ENCODE results near the gene PALM3. TPM values are rescaled to one million over a fixed set of nuclear protein-coding genes. Genes with fewer than 3 reads are reported as not detected.
"Not testable (repeated sequence)": the region's sequence is repeated elsewhere in the genome, so short reads cannot be mapped to it uniquely, and the experiment has no call there.

PALM3 gene
- total RNA-seq, 2 experiments from 2014 or later, result not detected

DNA sequence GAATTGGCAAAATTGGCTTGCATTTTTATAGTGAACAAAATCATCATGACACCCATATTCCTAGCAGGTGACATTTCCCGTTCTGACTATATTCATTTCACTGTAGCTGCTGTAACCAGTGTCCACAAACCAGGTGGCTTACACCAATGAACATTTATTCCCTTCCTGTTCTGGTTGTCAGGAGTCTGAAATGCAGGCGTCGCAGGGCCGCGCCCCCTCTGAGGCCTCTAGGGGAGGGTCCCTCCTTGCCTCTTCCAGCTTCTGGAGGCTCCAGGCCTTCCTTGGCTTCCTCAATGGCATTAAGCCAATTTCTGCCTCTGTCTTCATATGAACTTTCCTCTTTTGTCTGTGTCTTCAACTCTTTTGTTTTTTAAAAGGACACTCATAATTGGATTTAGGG lies 40.4 kb downstream of the PALM3 start:
- ChIA-PET CTCF (interaction anchor here (1.0 to 2.3 kb wide), 6 partner anchors 10 to 139 kb away, joined by 3 to 14 read pairs (median 4); partner anchors contain the start of genes ASF1B and IL27RA), POLR2A (no interaction called here)
- DNase-seq (no peak), ATAC-seq (peak; percentile 64)
- no peak overlapping the region for H3K27ac Mint-ChIP-seq
- no peaks in the 10 kb centered on the region for H3K9me3 Mint-ChIP-seq
- TF ChIP-seq, protein P1, sequence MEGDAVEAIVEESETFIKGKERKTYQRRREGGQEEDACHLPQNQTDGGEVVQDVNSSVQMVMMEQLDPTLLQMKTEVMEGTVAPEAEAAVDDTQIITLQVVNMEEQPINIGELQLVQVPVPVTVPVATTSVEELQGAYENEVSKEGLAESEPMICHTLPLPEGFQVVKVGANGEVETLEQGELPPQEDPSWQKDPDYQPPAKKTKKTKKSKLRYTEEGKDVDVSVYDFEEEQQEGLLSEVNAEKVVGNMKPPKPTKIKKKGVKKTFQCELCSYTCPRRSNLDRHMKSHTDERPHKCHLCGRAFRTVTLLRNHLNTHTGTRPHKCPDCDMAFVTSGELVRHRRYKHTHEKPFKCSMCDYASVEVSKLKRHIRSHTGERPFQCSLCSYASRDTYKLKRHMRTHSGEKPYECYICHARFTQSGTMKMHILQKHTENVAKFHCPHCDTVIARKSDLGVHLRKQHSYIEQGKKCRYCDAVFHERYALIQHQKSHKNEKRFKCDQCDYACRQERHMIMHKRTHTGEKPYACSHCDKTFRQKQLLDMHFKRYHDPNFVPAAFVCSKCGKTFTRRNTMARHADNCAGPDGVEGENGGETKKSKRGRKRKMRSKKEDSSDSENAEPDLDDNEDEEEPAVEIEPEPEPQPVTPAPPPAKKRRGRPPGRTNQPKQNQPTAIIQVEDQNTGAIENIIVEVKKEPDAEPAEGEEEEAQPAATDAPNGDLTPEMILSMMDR (IDR thresholded peaks at IDR 0.05), result no peak
- intact Hi-C loops (cut with micrococcal nuclease), result no loop called here
- H3K4me3 Mint-ChIP-seq, result no peak overlapping the region
- no peaks in the 10 kb centered on the region for H3K36me3 Mint-ChIP-seq (ENCODE audit: low read depth)
- H3K27me3 Mint-ChIP-seq, result no peaks in the 10 kb centered on the region
- peaks cover 8% of the 10 kb centered on the region for H3K4me1 Mint-ChIP-seq (ENCODE audit: low read depth)

DNA sequence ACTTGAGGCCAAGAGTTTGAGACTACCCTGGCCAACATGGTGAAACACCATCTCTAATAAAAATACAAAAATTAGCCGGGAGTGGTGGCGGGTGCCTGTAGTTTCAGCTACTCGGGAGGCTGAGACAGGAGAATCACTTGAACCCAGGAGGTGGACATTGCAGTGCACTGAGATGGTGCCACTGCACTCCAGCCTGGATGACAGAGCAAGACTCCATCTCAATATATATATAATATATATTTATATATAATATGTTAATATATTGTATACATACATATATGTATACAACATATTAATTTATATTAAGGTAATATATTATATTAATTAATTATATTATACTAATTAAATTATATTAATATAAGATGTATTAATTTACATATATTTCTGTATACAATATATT lies 42.1 kb downstream of the PALM3 start:
- H3K27me3 Mint-ChIP-seq; H3K36me3 Mint-ChIP-seq (ENCODE audit: low read depth); POLR2A ChIA-PET; ATAC-seq; H3K4me3 Mint-ChIP-seq; intact Hi-C loops (cut with micrococcal nuclease); H3K9me3 Mint-ChIP-seq; DNase-seq; H3K27ac Mint-ChIP-seq: not testable (repeated sequence)
- H3K4me1 Mint-ChIP-seq (ENCODE audit: low read depth), result peaks cover 11% of the 10 kb centered on the region
- CTCF ChIA-PET, result interaction anchor here (0.7 to 1.6 kb wide), 3 partner anchors 29 to 208 kb away, joined by 3 to 4 read pairs (median 4); no protein-coding TSS in a partner anchor

DNA sequence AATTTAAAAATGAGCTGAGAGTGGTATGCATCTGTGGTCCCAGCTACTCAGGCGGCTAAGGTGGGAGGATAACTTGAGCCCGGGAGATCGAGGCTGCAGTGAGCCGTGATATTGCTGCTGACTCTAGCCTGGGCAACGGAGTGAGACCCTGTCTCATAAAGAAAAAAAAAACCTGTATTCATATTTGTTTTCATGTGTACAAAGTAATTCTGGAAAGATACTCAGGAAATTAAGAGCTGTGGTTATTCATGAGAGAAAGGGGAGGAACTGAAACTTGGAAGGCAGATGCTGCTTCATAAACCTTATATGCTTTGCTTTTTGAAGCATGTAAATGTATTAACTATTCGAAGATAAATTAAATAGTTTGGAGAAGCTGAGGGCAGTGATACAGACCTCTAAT lies 42.8 kb downstream of the PALM3 start:
- no peaks in the 10 kb centered on the region for H3K36me3 Mint-ChIP-seq (ENCODE audit: low read depth)
- H3K9me3 Mint-ChIP-seq, result no peaks in the 10 kb centered on the region
- H3K4me1 Mint-ChIP-seq (ENCODE audit: low read depth), result peaks cover 11% of the 10 kb centered on the region
- no peak overlapping the region for H3K27ac Mint-ChIP-seq
- intact Hi-C loops (cut with micrococcal nuclease), result no loop called here
- H3K4me3 Mint-ChIP-seq, result no peak overlapping the region
- ATAC-seq (no peak), DNase-seq (no peak)
- TF ChIP-seq, protein P1 (IDR thresholded peaks at IDR 0.05), result no peak
- H3K27me3 Mint-ChIP-seq, result no peaks in the 10 kb centered on the region
- CTCF ChIA-PET, result interaction anchor here (0.7 to 1.6 kb wide), 4 partner anchors 13 to 208 kb away, joined by 3 to 4 read pairs (median 4); partner anchors contain the start of gene IL27RA
- POLR2A ChIA-PET, result interaction anchor here (0.8 kb wide), 1 partner anchor 12 kb away, joined by 3 read pairs; the partner anchor contains the start of gene IL27RA

DNA sequence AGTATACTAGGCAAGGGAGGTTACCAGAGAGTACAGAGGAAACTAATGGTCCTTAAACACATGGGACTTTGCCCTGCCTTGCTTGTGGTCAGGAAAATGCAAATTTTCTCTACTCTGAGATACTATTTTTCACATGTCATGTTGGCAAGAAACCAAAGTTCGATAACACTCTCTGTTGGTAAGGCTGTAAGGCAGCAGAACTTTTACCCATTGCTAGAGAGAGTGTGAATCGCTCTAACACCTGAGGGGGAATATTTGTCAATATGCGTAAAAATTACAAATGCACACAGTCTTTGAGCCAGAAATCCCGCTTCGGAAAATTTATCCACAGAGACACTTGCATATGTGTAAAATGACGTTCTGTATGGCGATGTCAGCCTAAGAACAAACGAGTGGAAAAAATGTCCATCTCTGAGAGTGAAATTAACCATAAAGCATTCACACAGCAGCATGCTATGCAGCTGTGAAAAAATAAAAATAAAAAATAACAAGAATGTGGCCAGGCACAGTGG lies 46.3 kb downstream of the PALM3 start:
- ATAC-seq (peak; percentile 68), DNase-seq (no peak)
- CTCF ChIA-PET, result interaction anchor here (0.9 kb wide), 1 partner anchor 33 kb away, joined by 3 read pairs; no protein-coding TSS in a partner anchor
- intact Hi-C loops (cut with micrococcal nuclease), result no loop called here
- Mint-ChIP-seq H3K9me3 (no peaks in the 10 kb centered on the region), H3K4me1 (ENCODE audit: low read depth) (peaks cover 4% of the 10 kb centered on the region), H3K27ac (peak overlapping the region; percentile 20), H3K36me3 (ENCODE audit: low read depth) (no peaks in the 10 kb centered on the region), H3K27me3 (no peaks in the 10 kb centered on the region), H3K4me3 (no peak overlapping the region)
- TF ChIP-seq, protein P1 (IDR thresholded peaks at IDR 0.05), result no peak
- POLR2A ChIA-PET, result interaction anchor here (1.2 kb wide), 1 partner anchor 118 kb away, joined by 3 read pairs; no protein-coding TSS in a partner anchor

DNA sequence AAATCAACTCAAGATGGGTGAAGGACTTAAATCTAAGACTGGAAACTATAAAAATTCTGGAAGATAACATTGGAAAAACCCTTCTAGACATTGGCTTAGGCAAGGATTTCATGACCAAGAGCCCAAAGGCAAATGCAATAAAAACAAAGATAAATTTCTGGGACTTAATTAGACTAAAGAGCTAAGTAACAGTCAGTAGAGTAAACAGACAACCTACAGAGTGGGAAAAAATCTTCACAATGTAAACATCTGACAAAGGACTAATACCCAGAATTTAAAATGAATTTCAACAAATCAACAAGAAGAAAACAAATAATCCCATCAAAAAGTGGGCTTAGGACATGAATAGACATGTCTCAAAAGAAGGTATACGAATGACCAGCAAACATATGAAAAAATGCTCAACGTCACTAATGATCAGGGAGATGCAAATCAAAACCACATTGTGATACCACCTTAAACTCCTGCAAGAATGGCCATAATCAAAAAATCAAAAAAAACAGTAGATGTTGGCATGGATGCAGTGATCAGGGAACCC lies 49.4 kb downstream of the PALM3 start:
- CTCF ChIA-PET, result no interaction called here
- POLR2A ChIA-PET, result no interaction called here
- TF ChIP-seq, protein P1 (IDR thresholded peaks at IDR 0.05), result no peak

More for the DNA sequence above, 49.4 kb downstream of the PALM3 start:
- Mint-ChIP-seq H3K9me3 (no peaks in the 10 kb centered on the region), H3K36me3 (ENCODE audit: low read depth) (no peaks in the 10 kb centered on the region), H3K27me3 (no peaks in the 10 kb centered on the region), H3K4me3 (no peak overlapping the region), H3K4me1 (ENCODE audit: low read depth) (peaks cover 4% of the 10 kb centered on the region), H3K27ac (no peak overlapping the region)
- DNase-seq, result no peak
- no peak for ATAC-seq
- intact Hi-C loops (cut with micrococcal nuclease), result no loop called here
